Activated CD4-positive, alpha-beta T cell treated with anti-CD3 and anti-CD28 coated beads for 4 hours (primary cell): ENCODE measurements around the gene MRGPRE.

Source experiments
- DNase-seq, 2 donors: peaks; one replicate each; pipeline ENCODE4 v3.0.0-alpha.2; 2020

MRGPRE gene

DNA sequence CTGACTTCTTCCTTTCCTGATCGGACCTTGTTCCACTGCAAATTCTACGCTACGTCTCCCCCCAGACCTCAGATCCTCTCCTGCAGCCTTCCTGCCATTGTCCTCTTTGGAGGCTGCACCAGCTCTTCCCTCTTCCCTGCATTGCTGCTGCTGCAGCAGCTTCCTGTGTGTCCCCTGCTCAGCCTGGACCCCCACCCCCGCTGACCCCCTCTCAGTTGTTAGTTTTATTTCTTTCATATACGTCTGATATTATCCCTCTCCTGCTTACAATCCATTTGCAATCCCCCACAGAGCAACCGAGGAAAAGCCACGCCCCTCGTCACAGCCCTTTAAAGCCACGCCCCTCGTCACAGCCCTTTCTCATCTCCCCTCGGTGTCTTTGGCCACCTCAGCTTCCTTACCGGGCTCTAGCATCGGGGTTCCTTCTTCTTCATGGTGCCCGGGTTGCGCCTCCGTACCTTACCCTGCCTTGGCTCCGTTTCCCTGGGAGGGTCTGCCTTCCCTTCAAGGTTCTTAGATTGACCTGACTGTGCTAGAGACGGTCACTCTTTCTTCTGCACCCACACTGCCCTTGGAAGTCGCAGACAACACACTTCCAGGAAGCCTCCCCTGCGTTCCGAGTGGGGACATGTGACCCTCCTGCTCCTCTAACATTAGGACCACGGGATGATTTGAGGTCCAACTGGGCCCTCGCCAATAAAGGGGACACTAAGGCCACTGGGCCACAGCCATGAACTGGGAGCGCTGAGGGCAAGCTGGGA lies 18.4 kb downstream of the MRGPRE start:
- DNase-seq: no peak

DNA sequence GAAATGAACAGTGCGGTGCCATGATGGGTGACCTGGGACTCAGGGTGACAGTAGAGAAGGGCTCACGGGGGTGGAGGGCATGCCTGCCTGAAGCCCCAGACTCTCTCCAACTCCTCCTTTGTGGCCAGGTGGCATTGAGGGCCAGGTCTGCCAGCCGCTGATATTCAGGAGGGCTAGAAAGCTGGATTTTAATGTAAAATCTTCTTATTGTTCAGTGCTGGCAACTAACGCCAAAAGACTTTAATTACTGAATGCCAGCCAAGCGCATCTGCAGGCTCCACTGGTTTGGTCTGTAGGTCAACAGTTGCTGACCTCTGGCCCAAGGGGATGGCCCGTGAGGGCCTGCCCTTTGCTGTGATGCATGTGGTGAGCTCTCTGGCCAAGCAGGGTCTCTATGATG lies 23.9 kb downstream of the MRGPRE start:
- no peak for DNase-seq

DNA sequence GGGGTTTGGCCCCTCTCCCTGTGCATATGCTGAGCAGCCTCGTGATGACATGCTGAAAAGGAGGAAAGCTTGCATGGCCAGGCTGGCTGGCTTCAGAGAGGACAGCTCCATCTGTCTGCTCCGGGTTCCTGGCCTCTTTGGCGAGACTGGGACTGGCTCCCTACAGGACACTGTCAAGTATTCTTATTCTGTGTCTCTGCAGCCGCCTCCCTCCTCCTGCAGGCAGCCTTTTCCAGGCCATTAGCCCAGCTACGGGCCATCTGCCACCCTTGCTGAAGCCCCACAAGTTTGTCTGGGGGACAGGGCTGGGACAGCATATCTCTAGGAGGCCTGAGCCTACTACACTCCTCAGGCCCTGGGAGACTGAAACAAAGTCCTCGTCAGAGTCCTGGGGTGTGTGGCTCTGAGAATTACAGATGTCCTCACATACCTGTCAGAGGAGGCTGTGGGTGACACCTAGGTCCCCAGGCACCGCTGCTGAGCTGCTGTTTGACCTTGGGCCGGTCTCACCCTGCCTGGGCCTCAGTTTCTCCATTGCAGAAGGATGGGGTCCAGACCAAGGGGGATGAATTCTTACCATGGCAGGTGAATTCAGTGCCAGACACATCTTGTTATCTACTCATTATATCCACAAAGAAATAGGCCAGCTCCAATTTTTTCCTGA lies 24.6 kb downstream of the MRGPRE start:
- DNase-seq: no peak

DNA sequence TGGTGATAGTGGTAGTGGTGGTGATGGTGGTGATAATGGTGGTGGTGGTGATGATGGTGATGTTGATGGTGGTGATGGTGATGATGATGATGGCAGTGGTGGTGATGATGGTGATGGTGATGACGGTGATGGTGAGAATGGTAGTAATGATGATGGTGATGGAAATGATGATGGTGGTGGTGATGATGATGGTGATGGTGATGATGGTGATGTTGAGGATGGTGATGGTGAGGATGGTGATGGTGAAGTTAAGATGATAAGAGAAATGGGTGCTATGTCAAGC lies 25.4 kb downstream of the MRGPRE start:
- DNase-seq: no peak

DNA sequence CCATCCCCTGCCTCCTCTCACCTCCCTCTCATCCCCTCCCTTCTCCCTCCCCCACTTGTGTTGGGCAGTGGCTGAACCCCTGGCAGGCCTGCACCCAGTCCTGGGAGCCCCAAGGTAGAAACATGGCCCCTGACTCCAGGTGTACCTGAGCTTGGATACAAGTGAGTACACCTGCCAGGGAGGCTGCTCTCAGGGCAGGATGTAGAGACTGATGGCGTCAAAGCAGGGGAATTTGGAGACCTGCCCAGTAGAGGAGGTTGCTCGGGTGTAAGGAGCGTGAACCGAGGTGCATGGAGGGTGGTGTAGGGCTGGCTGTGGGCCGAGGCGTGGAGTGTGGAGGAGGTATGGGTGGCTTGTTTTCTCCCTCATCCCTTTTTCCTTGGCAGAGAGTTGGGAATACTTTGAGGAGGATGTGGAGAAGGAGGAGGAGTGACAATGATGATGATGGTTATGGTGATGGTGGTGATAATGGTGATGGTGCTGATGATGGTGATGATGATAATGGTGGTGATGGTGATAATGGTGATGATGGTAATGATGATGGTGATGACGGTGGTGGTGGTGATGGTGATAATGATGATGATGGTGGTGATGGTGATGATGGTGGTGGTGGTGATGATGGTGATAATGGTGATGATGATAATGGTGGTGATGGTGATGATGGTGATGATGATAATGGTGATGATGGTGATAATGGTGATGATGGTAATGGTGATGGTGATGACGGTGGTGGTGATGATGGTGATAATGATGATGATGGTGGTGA lies 25.9 kb downstream of the MRGPRE start:
- no peak for DNase-seq

DNA sequence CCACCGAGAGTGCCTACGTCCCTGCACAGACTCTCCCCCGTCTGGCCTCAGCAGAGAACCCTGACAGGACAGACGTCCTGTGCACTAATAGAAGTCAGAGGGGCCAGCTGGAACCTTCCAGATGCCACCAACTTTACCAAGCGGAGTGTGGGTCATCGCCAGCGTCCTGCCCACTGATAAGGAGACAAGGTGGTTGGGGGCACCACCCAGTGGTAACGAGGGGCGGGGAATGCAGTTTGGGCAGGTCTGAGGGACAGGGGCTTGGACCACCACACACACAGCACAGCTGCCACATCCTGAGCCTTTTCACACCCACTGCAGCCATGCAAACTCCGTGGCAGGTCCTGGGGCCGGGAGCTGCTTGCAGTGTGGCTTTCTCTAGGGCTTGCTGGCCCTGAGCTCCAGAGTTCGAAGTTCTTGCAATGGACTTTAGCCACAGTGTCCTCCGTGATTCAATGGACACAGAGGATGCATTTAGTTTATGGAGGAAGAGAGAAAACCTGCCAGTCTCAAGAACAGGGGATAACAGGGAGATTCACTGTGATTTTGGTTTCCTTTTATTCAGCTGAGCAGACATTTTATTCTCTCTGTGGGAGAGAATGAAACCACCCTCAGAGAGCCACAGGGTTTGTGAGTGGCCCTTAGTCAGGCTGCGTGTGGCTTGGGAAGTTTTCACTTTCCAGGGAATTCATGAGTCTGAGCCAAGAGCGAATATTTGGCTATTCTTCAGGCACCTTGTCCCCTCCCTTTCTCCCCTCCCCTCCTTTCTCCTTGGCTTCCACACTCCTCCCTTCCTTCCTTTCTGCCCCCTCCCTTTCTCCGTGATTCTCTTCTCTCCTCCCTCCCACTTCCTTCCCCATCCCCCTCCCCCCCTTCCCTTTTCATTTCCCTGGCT lies 26.7 kb downstream of the MRGPRE start:
- DNase-seq: no peak

DNA sequence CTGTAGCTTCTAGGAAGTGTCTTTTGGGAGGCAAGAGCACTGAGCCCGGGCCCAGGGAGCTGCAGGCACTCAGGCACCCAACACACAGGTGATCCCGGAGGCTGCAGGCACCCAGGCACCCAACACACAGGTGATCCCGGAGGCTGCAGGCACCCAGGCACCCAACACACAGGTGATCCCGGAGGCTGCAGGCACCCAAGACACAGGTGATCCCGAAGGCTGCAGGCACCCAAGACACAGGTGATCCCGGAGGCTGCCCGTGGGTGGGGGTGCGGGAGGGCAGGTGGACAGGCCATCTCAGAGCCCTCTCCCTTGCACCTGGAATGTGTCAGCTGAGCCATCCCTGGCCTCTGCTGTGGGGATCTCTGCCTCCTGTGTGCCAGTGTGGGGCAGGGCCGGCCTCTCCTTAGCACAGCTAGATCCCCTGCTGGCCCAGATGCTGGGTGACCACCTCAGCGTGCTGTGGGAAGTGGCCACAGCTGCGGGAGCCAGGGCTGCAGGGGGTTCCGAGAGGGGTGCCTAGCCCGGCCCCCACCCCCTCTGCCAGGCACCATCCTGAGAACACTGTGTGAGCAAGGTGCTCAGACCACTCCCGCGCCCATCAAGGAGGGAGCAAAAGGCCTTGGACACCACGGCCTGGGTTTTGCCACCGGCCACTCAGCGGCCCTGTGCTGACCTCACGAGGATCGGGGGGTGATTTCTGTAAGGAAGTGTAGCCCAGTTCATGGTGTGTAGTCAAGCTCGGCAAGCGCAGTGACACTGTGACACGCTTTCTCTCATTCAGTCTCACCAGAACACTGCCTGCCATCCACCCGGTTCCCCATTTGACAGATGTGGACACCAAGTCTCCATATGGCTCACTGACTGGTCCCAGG lies 27.8 kb downstream of the MRGPRE start:
- no peak for DNase-seq

DNA sequence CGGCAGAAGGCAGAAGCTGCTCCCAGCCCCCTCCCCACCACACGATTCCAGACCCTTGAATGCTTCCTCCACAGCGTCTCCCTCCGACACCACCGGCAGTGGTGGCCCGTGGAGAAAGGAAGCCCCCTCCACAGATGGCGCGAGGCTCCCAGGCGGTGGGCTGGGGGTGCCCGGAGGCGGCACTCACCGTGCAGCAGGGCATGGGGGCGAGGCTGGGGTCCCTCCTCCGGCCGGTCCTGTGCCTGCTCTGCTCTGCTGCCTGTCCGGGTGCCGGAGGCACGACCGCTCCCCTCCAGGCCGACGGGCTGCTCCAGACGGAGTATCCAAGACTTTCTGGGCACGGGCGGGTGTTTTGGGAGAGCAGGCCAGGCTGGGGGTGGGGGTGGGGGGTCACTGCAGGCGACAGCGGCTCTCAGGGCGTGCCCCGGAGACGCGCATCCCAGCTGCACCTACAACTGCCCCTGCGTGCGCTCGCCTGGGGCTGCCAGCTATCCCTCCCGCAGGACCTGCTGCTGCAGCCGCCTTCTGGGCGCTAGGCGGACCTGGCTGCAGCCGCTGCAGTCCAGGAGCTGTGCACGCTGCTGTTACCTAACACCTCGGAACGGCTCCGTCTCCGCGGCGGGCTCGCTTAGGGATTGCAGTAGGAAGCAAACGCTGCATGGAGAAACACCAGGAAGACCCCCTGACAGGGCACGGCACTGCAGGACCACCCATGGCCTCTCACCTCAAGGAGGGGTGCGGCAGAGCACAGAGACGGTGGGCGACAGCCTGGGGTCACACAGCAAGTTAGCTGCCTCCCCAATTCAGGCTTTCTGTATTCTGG lies 28.8 kb downstream of the MRGPRE start:
- no peak for DNase-seq

DNA sequence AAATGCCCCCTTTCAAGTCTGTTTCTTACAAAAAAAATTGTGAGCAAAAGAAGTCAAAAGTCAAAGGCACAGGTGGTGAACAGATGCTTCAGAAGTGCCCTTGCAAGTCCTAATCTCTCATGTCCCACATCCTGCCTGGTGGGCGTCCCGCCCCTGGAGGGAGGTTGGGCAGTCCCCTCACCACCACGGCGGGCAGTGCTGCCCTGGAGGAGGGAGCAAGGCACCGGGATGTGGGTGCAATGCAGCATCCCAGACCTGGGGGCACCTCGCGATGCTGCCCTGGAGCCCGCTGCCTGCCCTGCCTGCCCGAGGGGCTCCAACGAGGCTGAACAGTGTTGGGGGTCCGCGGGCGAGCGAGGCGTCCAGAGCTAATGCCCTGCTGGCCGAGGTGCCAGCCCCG lies 29.5 kb downstream of the MRGPRE start:
- DNase-seq: no peak

DNA sequence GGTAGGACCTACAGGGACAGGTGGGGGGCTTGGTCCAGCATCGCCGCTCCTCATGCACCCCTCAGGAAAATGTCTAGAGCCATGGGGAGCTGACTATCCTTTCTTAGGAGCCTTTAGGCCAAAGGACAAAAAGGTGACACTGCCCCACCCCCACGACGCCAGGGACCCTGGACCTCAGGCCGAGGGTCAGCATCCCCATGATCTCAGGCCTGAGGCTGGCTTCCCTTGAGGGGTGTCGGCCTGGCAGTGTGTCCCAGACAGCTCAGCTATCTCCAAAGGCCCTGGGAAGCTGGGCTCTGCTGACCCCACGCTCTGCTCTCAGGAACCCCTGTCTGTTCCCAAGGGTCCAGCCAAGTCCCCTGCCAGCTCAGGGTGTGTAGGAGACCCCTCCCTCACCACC lies 29.9 kb downstream of the MRGPRE start:
- no peak for DNase-seq

DNA sequence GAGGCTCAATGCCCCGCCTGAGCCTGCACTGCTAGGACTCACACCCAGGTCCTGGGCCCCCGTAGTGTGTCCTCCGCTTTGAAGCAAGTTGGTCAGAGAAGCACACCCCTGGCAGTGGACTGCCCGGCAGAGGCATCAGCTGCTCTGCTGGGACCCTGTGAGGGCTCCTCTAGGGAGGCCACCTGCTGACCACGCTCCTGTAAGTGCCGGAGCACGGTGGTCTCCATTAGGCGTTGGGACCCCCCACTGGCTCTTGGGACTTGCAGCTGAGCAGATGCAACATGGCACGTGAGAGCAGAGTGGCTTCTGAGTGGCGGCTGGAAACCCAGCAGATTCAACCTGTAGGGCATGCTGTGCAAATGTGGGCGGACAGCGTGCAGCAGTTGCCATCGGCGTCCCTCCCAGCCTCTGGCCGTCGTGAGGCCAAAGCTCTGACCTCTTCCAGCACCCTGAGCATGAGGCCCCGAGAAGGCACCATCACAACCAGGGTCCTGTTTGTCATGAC lies 30.5 kb downstream of the MRGPRE start:
- DNase-seq: no peak

DNA sequence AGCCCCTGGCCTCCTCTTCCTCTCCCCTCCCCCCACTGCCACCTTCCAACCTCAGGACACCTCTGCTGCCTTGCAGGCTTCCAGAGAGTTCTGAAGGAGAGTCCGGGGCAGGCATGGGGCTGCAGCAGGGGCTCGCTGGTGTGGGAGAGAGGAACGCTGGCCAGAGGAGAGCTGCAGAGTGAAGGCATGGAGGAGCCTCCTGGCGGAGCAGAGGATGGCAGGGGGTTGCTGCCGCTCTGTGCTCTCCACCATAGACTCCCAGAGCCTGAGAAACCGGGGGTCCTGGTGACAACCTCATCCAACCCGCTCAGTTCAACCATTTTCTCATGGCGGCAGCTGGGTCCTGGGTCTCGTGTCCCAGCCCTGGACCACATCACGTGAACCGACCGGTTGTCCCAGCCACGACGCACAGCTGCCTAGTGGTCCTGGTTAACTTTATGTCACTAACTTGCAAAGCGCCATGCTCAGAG lies 31.1 kb downstream of the MRGPRE start:
- DNase-seq: no peak

DNA sequence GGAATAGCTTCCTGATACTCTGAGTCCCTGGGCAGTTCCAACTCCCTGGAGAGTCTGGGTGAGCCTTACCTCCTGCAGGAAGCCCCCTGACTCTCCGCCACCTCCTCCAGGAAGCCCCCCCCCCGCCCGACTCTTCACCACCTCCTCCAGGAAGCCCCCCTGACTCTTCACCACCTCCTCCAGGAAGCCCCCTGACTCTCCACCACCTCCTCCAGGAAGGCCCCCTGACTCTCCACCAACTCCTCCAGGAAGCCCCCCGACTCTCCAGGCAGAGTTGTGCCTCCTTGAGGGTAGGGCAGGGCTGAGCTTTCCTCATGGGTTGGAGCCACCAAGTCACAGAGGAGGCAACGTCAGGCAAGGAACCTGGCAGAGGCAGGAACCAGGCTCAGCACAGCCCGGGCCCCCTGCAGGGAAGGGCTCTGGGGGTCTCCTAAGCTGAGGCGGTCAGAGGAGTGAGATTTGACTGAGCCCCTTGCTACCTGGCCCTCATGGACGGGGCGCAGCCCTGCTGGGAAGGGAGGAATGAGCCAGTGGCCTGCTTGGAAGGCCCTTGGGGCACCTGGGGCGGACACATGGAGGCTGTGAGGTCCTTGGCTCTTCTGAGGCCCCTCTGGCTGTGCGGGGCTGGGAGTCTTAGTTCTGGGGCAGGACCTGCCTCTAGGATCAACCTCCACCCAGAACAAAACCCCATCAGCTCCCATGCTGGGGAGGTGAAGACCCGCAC lies 31.7 kb downstream of the MRGPRE start:
- no peak for DNase-seq

DNA sequence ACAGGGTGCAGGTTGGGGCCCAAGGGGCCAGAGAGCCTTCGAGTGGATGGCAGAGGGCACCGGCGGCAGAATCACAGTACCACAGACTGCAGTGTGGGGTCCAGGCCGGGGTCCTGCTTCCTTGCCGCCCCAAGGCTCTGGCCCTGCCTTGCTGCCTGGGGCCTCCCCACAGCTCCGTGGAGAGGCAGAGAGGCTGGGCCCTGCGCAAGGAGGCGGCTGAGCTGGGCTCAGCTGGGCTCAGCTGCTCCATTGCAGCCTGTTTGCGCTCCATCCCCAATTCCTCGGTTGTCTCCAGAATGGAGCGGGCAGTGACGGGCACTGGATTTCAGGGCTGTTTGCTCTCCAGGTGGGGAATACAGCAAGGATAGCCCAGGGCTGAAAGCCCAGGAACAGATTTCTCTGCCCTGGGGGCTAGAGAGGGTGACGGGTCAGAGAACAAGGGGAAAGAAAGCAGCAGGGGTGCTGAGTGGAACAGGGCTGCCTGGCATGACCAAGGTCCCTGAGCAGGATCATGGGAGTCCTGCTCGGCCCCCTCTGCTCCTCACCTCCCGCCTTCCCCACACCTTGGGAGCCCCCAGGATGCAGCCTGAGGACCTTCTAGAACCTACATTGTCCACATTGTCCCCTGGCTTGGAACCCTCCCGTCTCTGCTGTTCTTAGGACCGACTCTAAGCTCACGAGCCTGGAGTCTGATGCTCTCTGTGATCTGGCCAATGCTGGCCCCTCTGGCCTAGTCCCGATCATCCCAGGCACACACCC lies 32.5 kb downstream of the MRGPRE start:
- no peak for DNase-seq

DNA sequence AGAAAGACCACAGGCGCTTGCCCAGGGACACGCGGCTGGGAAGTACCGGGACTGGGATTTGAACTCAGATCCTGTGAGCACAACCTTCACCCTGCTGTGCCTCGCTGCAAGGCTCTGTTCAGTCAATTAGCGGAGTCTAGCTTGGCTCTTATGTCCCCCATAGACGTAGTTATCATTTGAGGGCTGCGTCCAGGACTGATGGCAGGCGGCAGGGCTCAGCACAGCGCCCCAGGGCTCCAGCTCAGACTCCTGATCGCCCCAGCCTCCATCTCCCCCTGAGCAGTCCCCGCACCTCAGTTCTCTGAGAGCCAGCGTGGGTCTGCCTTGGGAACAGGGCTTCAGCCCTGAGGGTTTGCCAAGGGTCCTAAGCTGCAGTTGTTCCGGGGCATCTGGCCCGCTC lies 33.4 kb downstream of the MRGPRE start:
- DNase-seq: no peak

DNA sequence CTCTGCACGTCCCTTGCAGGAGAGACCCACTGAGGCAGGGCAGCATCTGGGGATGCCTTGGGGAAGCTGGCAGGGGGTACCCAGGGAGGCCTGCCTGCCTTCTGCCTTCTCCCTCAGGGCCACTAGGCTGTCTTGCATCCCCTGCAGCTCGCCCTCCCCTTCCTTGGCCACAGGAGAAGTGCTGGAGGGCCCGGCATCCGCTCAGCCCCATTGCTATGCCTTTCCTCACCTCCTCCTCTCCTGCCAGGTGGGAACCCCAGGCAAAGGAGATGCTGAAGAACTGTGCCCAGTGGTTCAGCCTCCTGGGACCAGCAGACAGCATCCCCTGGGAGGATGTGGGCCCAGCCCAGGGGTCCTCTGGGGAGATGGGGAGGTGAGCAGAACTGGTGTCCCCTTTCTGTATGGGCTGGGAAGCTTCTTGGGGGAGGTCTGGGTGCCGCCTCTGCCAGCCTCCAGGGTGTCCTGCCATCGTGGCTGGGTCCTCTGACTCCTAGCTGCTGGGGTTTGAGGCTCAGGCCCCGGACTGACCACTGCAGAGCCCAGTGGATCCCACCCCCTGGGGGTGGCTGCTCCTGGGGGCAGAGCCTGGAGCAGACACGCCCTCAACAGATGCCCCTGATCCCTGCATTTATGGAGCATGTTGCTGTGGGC lies 34.2 kb downstream of the MRGPRE start:
- DNase-seq: no peak

DNA sequence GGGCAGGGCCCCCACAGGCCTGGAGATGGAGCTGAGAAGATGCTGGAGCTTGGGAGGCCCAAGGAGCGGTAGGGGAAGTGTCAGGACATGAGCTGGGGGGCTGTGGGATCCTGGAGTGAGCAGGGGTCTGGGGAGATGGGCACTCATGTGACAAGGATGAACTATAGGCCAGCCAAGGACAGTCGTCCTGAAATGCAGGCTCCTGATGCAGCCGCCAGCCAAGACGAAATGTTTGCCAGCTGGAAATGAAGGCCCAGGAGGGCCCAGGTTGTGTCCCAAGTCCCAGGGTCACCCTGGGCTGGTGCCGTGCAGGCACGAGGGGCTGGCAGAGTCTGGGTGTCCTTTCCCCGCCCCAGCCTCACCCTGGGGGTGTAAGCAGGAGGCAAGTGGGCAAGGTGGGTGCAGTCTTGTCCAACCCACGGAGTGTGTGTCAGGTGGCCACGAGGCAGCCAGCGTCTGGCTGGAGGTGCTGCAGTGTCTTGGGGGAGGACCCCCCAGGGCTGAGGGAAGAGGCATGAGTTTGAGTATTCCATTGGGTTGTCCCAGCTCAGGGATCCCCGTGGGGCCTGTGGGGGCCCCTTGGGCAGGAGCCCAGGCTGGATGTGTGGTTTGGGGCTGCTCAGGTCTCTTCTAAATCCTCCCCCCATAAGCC lies 35.0 kb downstream of the MRGPRE start:
- no peak for DNase-seq
